HUES6 (cell line): ENCODE results near the gene EGFLAM.
A peak's percentile ranks its signal among the peaks of the same experiment; 100 is the strongest.

Experiments
- H3K27ac ChIP-seq: 2 replicates; pipeline ENCODE4 v1.7.0; 2013; ENCODE audit warnings: low read depth, mild to moderate bottlenecking, low read length, inconsistent platforms
- H3K27me3 ChIP-seq: 2 replicates; pipeline ENCODE4 v1.6.1; 2013; ENCODE audit warnings: low read length; ENCODE audit not compliant: control insufficient read depth, insufficient read depth
- H3K36me3 ChIP-seq: 2 replicates; pipeline ENCODE4 v1.6.1; 2013; ENCODE audit warnings: low read length; ENCODE audit not compliant: control insufficient read depth, insufficient read depth
- H3K4me1 ChIP-seq: 2 replicates; pipeline ENCODE4 v1.6.1; 2013; ENCODE audit warnings: low read length; ENCODE audit not compliant: control insufficient read depth, insufficient read depth
- H3K4me3 ChIP-seq: 2 replicates; pipeline ENCODE4 v1.5.1; 2013; ENCODE audit warnings: low read depth, low read length
- H3K9ac ChIP-seq: one replicate; pipeline ENCODE4 v1.6.1; 2013; ENCODE audit warnings: mild to moderate bottlenecking, low read length
- H3K9me3 ChIP-seq: 2 replicates; pipeline ENCODE4 v1.6.1; 2013; ENCODE audit warnings: low read depth, low read length; ENCODE audit not compliant: control insufficient read depth, insufficient read depth

EGFLAM gene

DNA sequence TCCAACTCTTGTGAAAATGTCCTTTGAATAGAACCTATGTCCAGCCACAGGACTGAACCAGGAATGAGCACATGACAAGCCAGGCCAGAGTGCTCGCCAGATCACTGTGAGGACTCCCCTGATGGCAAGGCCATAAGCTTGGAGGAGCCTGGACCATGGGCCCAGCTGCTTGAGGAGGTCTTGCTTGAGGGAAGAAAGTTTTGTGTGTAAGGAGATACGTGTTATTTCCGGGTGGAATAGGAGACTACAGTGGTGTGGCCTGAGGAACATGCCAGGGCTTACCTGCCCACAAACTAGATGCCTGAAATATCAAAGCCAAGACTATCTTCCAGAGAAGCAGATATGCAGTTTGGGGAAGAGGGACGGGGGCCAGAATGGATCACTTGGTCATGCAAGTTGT is 213.3 kb downstream of the EGFLAM start:
- no peak overlapping the region for H3K4me3 ChIP-seq
- H3K9ac ChIP-seq, result no peak overlapping the region
- no peaks in the 10 kb centered on the region for H3K9me3 ChIP-seq
- no peaks in the 10 kb centered on the region for H3K27me3 ChIP-seq
- H3K4me1 ChIP-seq, result peaks cover 18% of the 10 kb centered on the region
- no peaks in the 10 kb centered on the region for H3K36me3 ChIP-seq
- no peak overlapping the region for H3K27ac ChIP-seq

GRCh38 chr5:38472541-38472940 is 214.2 kb downstream of the EGFLAM start:
- Histone ChIP-seq H3K36me3 (no peaks in the 10 kb centered on the region), H3K4me3 (no peak overlapping the region)

DNA sequence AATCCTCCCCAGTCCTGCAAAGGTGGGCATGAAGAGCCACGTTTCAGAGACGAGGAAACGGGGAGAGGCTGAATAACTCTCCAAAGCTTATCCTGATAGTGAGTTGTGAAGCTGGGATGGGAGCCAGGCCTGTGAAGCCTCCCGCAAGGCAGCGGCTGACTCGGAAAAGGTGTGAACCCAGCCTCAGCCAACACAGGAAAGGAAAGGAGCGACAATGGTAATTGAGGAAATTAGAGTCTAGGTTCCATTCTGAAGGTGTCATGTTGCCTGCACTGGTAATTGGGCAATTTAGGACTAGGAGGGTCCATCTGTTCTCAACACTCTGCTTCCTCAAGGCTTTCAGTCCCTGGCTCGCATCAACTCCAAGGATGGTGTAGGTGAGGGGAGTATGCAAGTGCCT is 214.6 kb downstream of the EGFLAM start:
- Histone ChIP-seq H3K27ac (no peak overlapping the region), H3K4me1 (peaks cover 9% of the 10 kb centered on the region), H3K9ac (peak overlapping the region; percentile 5), H3K4me3 (no peak overlapping the region), H3K36me3 (no peaks in the 10 kb centered on the region), H3K27me3 (no peaks in the 10 kb centered on the region), H3K9me3 (no peaks in the 10 kb centered on the region)

More at GRCh38 chr5:38472541-38472940, 214.2 kb downstream of the EGFLAM start:
- Histone ChIP-seq H3K9ac (peak overlapping the region; percentile 5), H3K27me3 (no peaks in the 10 kb centered on the region), H3K27ac (no peak overlapping the region), H3K4me1 (peaks cover 13% of the 10 kb centered on the region), H3K9me3 (no peaks in the 10 kb centered on the region)

GRCh38 chr5:38478166-38478565 is 219.8 kb downstream of the EGFLAM start:
- no peaks in the 10 kb centered on the region for H3K27me3 ChIP-seq

DNA sequence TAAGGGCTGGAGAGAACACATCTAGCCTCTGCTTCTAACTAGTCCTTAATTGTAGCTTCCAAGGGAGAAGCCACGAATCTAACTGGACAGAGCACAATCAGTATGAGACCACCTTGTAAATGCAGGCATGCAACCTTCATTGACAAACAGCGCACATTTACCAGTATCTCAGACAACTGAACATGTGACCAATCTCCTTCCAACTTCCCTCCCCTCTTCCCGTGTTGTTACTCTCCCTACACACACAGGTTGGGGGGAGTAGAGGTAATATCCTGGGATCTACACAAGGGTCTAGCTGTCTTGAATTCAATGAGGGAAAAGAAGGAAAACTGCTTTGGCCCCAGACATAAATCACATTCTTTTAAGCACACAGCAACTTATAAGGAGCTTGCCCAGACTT is 220.5 kb downstream of the EGFLAM start:
- Histone ChIP-seq H3K9ac (no peak overlapping the region), H3K4me1 (no peaks in the 10 kb centered on the region; the same call in 1 of the 2 replicates), H3K9me3 (no peaks in the 10 kb centered on the region), H3K4me3 (no peak overlapping the region), H3K27ac (no peak overlapping the region), H3K36me3 (peaks cover 9% of the 10 kb centered on the region; the same call in 1 of the 2 replicates), H3K27me3 (no peaks in the 10 kb centered on the region)

More at GRCh38 chr5:38478166-38478565, 219.8 kb downstream of the EGFLAM start:
- Histone ChIP-seq H3K9ac (no peak overlapping the region), H3K36me3 (peaks cover 9% of the 10 kb centered on the region; the same call in 1 of the 2 replicates), H3K27ac (no peak overlapping the region), H3K4me3 (no peak overlapping the region), H3K9me3 (no peaks in the 10 kb centered on the region), H3K4me1 (no peaks in the 10 kb centered on the region; the same call in 1 of the 2 replicates)

DNA sequence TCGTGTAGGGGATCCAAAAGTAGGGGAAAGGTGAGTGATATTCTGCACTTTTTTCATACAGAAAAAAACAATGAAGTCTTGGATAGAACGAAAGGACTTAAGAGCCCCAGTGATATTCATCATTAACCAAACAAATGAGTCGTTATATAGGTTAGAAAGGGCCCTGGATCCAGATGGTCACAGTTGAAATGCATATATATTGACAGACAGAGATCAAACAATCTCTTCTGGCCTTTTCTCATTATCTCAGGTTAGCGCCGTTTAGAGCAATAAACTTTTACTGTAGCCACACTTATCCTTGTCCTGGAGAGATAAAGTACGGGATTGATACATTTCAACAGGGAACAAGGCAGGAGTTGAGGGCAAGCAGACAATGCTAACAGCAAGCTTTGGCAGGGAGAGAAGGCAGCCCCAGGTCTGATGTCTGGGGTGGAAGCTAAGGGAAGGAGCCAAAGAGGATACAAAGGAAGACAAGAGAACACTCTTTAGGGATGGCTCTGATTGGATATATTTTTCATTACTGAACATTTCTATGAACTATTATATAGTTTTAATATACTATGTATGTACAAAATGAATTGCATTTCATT is 221.1 kb downstream of the EGFLAM start:
- H3K4me1 ChIP-seq, result no peaks in the 10 kb centered on the region; the same call in 1 of the 2 replicates
- peaks cover 12% of the 10 kb centered on the region; the same call in 1 of the 2 replicates for H3K36me3 ChIP-seq
- no peak overlapping the region for H3K4me3 ChIP-seq
- H3K9me3 ChIP-seq, result no peaks in the 10 kb centered on the region
- no peak overlapping the region for H3K27ac ChIP-seq
- no peaks in the 10 kb centered on the region for H3K27me3 ChIP-seq
- H3K9ac ChIP-seq, result no peak overlapping the region

GRCh38 chr5:38483805-38484398 is 225.5 kb downstream of the EGFLAM start:
- Histone ChIP-seq H3K4me3 (no peak overlapping the region), H3K27me3 (no peaks in the 10 kb centered on the region), H3K9me3 (no peaks in the 10 kb centered on the region), H3K9ac (no peak overlapping the region), H3K36me3 (peaks cover 20% of the 10 kb centered on the region; the same call in 1 of the 2 replicates), H3K27ac (no peak overlapping the region), H3K4me1 (no peaks in the 10 kb centered on the region; the same call in 1 of the 2 replicates)

DNA sequence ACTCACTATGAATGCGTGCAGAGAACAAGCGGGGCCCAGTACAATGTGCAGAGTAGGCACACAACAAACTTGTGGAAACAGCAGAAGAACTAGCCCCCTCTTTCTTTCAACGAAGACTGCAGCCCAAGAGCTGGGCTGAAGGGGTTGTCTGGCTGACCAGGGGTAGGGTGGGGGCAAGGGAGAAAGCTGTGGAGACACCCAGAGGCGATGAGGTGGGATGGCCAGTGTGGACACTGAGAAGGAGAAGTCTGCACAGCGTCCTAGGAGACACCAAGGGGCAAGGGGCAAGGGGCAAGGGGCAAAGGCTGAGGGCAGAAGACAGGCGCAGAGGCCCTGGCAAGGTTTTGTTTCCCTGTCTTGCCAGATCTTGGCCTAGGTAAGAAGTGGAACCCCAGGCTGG is 235.8 kb downstream of the EGFLAM start:
- Histone ChIP-seq H3K9me3 (no peaks in the 10 kb centered on the region), H3K4me3 (no peak overlapping the region), H3K36me3 (peaks cover 23% of the 10 kb centered on the region), H3K27ac (no peak overlapping the region), H3K4me1 (no peaks in the 10 kb centered on the region), H3K27me3 (no peaks in the 10 kb centered on the region), H3K9ac (no peak overlapping the region)

- H3K36me3 ChIP-seq, result peaks cover 23% of the 10 kb centered on the region
Measured at GRCh38 chr5:38494763-38495162, 236.4 kb downstream of the EGFLAM start.

GRCh38 chr5:38497946-38498345 is 239.6 kb downstream of the EGFLAM start:
- H3K36me3 ChIP-seq, result peaks cover 15% of the 10 kb centered on the region

More at GRCh38 chr5:38494763-38495162, 236.4 kb downstream of the EGFLAM start:
- no peaks in the 10 kb centered on the region for H3K9me3 ChIP-seq
- H3K4me3 ChIP-seq, result no peak overlapping the region
- no peak overlapping the region for H3K9ac ChIP-seq
- 0 out of 2 replicates have a peak, but pooled peaks cover 2% of the 10 kb centered on the region for H3K4me1 ChIP-seq
- H3K27me3 ChIP-seq, result no peaks in the 10 kb centered on the region
- H3K27ac ChIP-seq, result no peak overlapping the region

GRCh38 chr5:38500573-38501260 is 242.4 kb downstream of the EGFLAM start:
- no peak overlapping the region for H3K27ac ChIP-seq
- H3K4me1 ChIP-seq, result peaks cover 10% of the 10 kb centered on the region; the same call in 1 of the 2 replicates
- no peak overlapping the region for H3K9ac ChIP-seq
- H3K36me3 ChIP-seq, result peaks cover 9% of the 10 kb centered on the region
- no peaks in the 10 kb centered on the region for H3K27me3 ChIP-seq
- no peaks in the 10 kb centered on the region for H3K9me3 ChIP-seq
- no peak overlapping the region for H3K4me3 ChIP-seq

More at GRCh38 chr5:38497946-38498345, 239.6 kb downstream of the EGFLAM start:
- no peak overlapping the region for H3K9ac ChIP-seq
- H3K4me3 ChIP-seq, result no peak overlapping the region
- H3K9me3 ChIP-seq, result no peaks in the 10 kb centered on the region
- H3K27me3 ChIP-seq, result no peaks in the 10 kb centered on the region
- peaks cover 10% of the 10 kb centered on the region; the same call in 1 of the 2 replicates for H3K4me1 ChIP-seq
- no peak overlapping the region for H3K27ac ChIP-seq
